Neural cell (in vitro differentiated cells): ENCODE measurements around the gene PELI2. TPM values are rescaled to one million over a fixed set of nuclear protein-coding genes. Genes with fewer than 3 reads are reported as not detected.

ENCODE experiments used
- H2AFZ ChIP-seq: fragments of 200-600, 300-800 bp; sonication (generic), shearing (Covaris generic); 2 replicates; pipeline ENCODE4 v1.6.0; 2014; ENCODE audit warnings: low read depth, mild to moderate bottlenecking, antibody characterized with exemption, low read length, moderate library complexity
- H3F3A ChIP-seq: fragments of 200-600 bp; shearing (Covaris generic); 2 replicates; pipeline ENCODE4 v1.6.1; 2016; ENCODE audit warnings: mild to moderate bottlenecking, moderate library complexity, mixed read lengths, antibody characterized with exemption, low read length; ENCODE audit not compliant: insufficient read depth, poor library complexity, severe bottlenecking
- H3K27ac ChIP-seq: fragments of 200-600, 300-800 bp; sonication (generic), shearing (Covaris generic); 2 replicates; pipeline ENCODE4 v1.5.1; 2014; ENCODE audit warnings: mild to moderate bottlenecking, low read length, moderate library complexity
- H3K27me3 ChIP-seq: fragments of 300-800, 200-600 bp; sonication (generic), shearing (Covaris generic); 2 replicates; pipeline ENCODE4 v1.6.0; 2014; ENCODE audit warnings: mild to moderate bottlenecking, low read depth, low read length, moderate library complexity; ENCODE audit not compliant: insufficient read depth
- H3K36me3 ChIP-seq: fragments of 300-800, 200-600 bp; sonication (generic), shearing (Covaris generic); 2 replicates; pipeline ENCODE4 v1.5.1; 2014; ENCODE audit warnings: mild to moderate bottlenecking, antibody characterized with exemption, low read length, moderate library complexity; ENCODE audit not compliant: insufficient read depth
- H3K4me2 ChIP-seq: fragments of 300-800, 200-600 bp; sonication (generic), shearing (Covaris generic); 2 replicates; pipeline ENCODE4 v1.6.0; 2014; ENCODE audit warnings: mild to moderate bottlenecking, low read length
- H3K4me3 ChIP-seq: fragments of 300-800, 200-600 bp; sonication (generic), shearing (Covaris generic); 2 replicates; pipeline ENCODE4 v1.5.1; 2014; ENCODE audit warnings: mild to moderate bottlenecking, low read length, moderate library complexity
- H3K79me2 ChIP-seq: fragments of 200-600 bp; shearing (Covaris generic); replicated peaks from 2 replicates; pipeline ENCODE4 v1.6.0; 2014; ENCODE audit warnings: mild to moderate bottlenecking, low read length, moderate library complexity; ENCODE audit not compliant: insufficient read depth
- H3K9ac ChIP-seq: fragments of 300-800, 200-600 bp; sonication (generic), shearing (Covaris generic); 2 replicates; pipeline ENCODE4 v1.6.1; 2016; ENCODE audit warnings: mild to moderate bottlenecking, low read length, mixed read lengths
- H3K9me2 ChIP-seq: fragments of 200-600 bp; shearing (Covaris generic); 2 replicates; pipeline ENCODE4 v1.6.1; 2016; ENCODE audit warnings: mild to moderate bottlenecking, low read length, mixed read lengths; ENCODE audit not compliant: insufficient read depth
- H3K9me3 ChIP-seq: fragments of 200-600, 300-800 bp; sonication (generic), shearing (Covaris generic); 2 replicates; pipeline ENCODE4 v1.6.1; 2016; ENCODE audit warnings: mild to moderate bottlenecking, mixed run types, low read length, moderate library complexity, mixed read lengths
- H4K20me1 ChIP-seq: fragments of 200-600 bp; shearing (Covaris generic); 2 replicates; pipeline ENCODE4 v1.6.1; 2016; ENCODE audit warnings: mild to moderate bottlenecking, mixed run types; ENCODE audit not compliant: insufficient read depth
- CTCF ChIP-seq: fragments of 450-650 bp; IDR thresholded peaks from 2 replicates; pipeline ENCODE4 v1.5.1; 2014; ENCODE audit warnings: antibody characterized with exemption, mild to moderate bottlenecking, moderate library complexity; ENCODE audit not compliant: poor library complexity, severe bottlenecking
- EP300 ChIP-seq: fragments of 450-650 bp; conservative IDR thresholded peaks from 2 replicates; pipeline ENCODE4 v1.6.1; 2014; ENCODE audit warnings: antibody characterized with exemption, mild to moderate bottlenecking, moderate library complexity; ENCODE audit not compliant: poor library complexity, severe bottlenecking
- EZH2 ChIP-seq: fragments of 200-600, 300-800 bp; shearing (Covaris generic), sonication (generic); IDR thresholded peaks from 2 replicates; pipeline ENCODE4 v1.6.1; 2014; ENCODE audit warnings: antibody characterized with exemption, low read length, borderline replicate concordance, mild to moderate bottlenecking; ENCODE audit not compliant: insufficient read depth, poor library complexity, severe bottlenecking
- MXI1 ChIP-seq: fragments of 450-650 bp; conservative IDR thresholded peaks from 2 replicates; pipeline ENCODE4 v1.6.1; 2014; ENCODE audit warnings: antibody characterized with exemption, mild to moderate bottlenecking; ENCODE audit not compliant: poor library complexity, severe bottlenecking
- POLR2AphosphoS5 ChIP-seq: IDR thresholded peaks from 2 replicates; pipeline ENCODE4 v1.6.1; 2012
- RAD21 ChIP-seq: fragments of 450-650 bp; conservative IDR thresholded peaks from 2 replicates; pipeline ENCODE4 v1.6.1; 2014; ENCODE audit warnings: antibody characterized with exemption, mild to moderate bottlenecking, moderate library complexity
- REST ChIP-seq: IDR thresholded peaks from 2 replicates; pipeline ENCODE4 v1.6.1; 2012; ENCODE audit warnings: borderline replicate concordance
- SMC3 ChIP-seq: fragments of 450-650 bp; conservative IDR thresholded peaks from 2 replicates; pipeline ENCODE4 v1.6.1; 2014; ENCODE audit warnings: antibody characterized with exemption, mild to moderate bottlenecking, moderate library complexity; ENCODE audit not compliant: poor library complexity
- TAF1 ChIP-seq: IDR thresholded peaks from 2 replicates; pipeline ENCODE4 v1.6.1; 2012; ENCODE audit warnings: low read depth
- polyA plus RNA-seq: library from polyadenylated mRNA; depleted of rRNA; stranded (reverse); fragments of >200 nt; gene quantifications from 2 replicates; pipeline ENCODE4 v1.2.3, GENCODE V29; 2014

Gene PELI2
- polyA plus RNA-seq, 1 donor from 2014 or later = 5.3 TPM

- Histone ChIP-seq H3K4me3 (no peak overlapping the region), H4K20me1 (no peaks in the 10 kb centered on the region), H3K9me2 (no peaks in the 10 kb centered on the region), H2AFZ (no peak overlapping the region), H3K36me3 (peaks cover under 1% of the 10 kb centered on the region), H3K9ac (no peak overlapping the region), H3K79me2 (no peaks in the 10 kb centered on the region), H3K27me3 (no peaks in the 10 kb centered on the region), H3K4me2 (no peak overlapping the region), H3K9me3 (no peaks in the 10 kb centered on the region), H3F3A (no peaks in the 10 kb centered on the region), H3K27ac (no peak overlapping the region)
- TF ChIP-seq SMC3 (no peak), CTCF (no peak), MXI1 (no peak), RAD21 (no peak), EP300 (no peak), EZH2 (no peak), TAF1 (no peak), POLR2AphosphoS5 (no peak), REST (no peak)
These were observed 177.5 kb downstream of the PELI2 start for GRCh38 chr14:56295743-56296142.

GRCh38 chr14:56297449-56297848 is 179.2 kb downstream of the PELI2 start:
- Histone ChIP-seq H3K27ac (no peak overlapping the region), H3K79me2 (no peaks in the 10 kb centered on the region), H3K9me3 (no peaks in the 10 kb centered on the region), H3K9ac (no peak overlapping the region), H2AFZ (no peak overlapping the region), H3F3A (no peaks in the 10 kb centered on the region), H3K27me3 (no peaks in the 10 kb centered on the region), H3K36me3 (no peaks in the 10 kb centered on the region), H3K9me2 (no peaks in the 10 kb centered on the region), H3K4me2 (no peak overlapping the region), H4K20me1 (no peaks in the 10 kb centered on the region), H3K4me3 (no peak overlapping the region)
- no peak for TF ChIP-seq POLR2AphosphoS5
- no peak for TF ChIP-seq MXI1
- no peak for TF ChIP-seq RAD21
- no peak for TF ChIP-seq EP300
